ENCODE measurements around the gene KCNG2.

Gene KCNG2

DNA sequence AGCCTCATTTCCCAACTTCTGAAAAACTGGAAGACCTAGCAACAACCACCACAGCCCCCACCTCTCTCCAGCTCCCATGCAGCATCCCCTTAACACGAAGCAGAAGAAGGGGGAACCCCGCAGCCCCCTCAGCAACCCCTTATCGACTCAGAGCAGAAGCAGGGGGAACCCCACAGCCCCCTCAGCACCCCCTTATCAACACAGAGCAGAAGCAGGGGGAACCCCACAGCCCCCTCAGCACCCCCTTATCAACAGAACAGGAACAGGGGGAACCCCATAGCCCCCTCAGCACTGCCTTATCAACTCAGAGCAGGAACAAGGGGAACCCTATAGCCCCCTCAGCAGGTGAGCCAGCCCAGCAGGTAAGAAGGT is 147.0 kb downstream of the KCNG2 start:
- Histone ChIP-seq H3K27me3 (ENCODE audit: insufficient read depth, poor library complexity, severe bottlenecking) (no peaks in the 10 kb centered on the region), H3K4me3 (ENCODE audit: severe bottlenecking) (no peak overlapping the region), H3K27ac (ENCODE audit: poor library complexity, severe bottlenecking) (no peak overlapping the region), H3K36me3 (ENCODE audit: low read depth) (peaks cover 33% of the 10 kb centered on the region), H3K4me1 (ENCODE audit: insufficient read depth, poor library complexity, severe bottlenecking) (peaks cover under 1% of the 10 kb centered on the region), H3K9me3 (ENCODE audit: severe bottlenecking) (no peaks in the 10 kb centered on the region)
- no peak for ATAC-seq (ENCODE audit: low read depth)
- no peak for TF ChIP-seq CTCF (IDR thresholded peaks at IDR 0.05; ENCODE audit: poor library complexity, severe bottlenecking)
- DNase-seq (ENCODE audit: low spot score), result no peak

- no peak overlapping the region for H3K4me3 ChIP-seq (ENCODE audit: severe bottlenecking)
- ATAC-seq (ENCODE audit: low read depth), result no peak
- H3K27ac ChIP-seq (ENCODE audit: poor library complexity, severe bottlenecking), result no peak overlapping the region
- no peaks in the 10 kb centered on the region for H3K9me3 ChIP-seq (ENCODE audit: severe bottlenecking)
- no peaks in the 10 kb centered on the region for H3K27me3 ChIP-seq (ENCODE audit: insufficient read depth, poor library complexity, severe bottlenecking)
- H3K36me3 ChIP-seq (ENCODE audit: low read depth), result peaks cover 34% of the 10 kb centered on the region
- H3K4me1 ChIP-seq (ENCODE audit: insufficient read depth, poor library complexity, severe bottlenecking), result peaks cover 5% of the 10 kb centered on the region
- DNase-seq (ENCODE audit: low spot score), result no peak
- no peak for TF ChIP-seq CTCF (IDR thresholded peaks at IDR 0.05; ENCODE audit: poor library complexity, severe bottlenecking)
These were observed 147.6 kb downstream of the KCNG2 start for GRCh38 chr18:79945118-79946042.

DNA sequence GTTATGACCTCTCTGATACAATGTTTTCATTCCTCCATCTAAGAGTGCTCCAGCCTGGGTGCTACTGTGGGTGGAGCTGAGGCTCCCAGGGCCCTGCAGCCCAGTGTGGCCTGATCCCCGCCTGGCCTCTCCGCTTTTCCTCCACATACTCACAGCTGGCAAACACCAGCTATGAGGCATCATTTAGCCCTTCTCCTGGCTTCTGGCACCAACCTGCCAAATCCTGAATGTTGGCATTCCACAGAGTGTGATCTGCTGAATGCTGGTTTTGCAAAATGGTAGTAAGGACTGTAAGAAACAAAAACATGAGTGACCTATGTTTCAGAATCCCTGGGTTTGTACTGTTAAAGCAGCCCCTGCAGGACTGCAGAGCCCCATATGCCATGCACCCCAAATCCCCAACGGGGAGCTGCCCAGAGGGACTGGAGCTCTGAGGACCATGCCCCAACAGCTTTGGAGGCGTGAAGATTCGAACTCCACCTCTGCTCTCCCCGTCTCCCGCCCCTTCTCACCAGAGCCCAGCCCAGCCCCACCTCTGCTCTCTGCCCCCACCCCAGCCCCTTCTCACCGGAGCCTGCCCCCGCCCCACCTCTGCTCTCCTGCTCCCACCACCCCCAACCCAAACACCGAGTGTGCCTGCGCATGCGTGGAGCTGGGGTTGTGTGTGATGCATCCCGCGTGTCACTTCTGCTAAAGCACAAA is 149.5 kb downstream of the KCNG2 start:
- ATAC-seq (ENCODE audit: low read depth) (peak; percentile 31; the same call in 2 of the 3 replicates), DNase-seq (ENCODE audit: low spot score) (no peak)
- H3K9me3 ChIP-seq (ENCODE audit: severe bottlenecking), result no peaks in the 10 kb centered on the region
- H3K27ac ChIP-seq (ENCODE audit: poor library complexity, severe bottlenecking), result no peak overlapping the region
- peaks cover 29% of the 10 kb centered on the region for H3K36me3 ChIP-seq (ENCODE audit: low read depth)
- no peaks in the 10 kb centered on the region for H3K27me3 ChIP-seq (ENCODE audit: insufficient read depth, poor library complexity, severe bottlenecking)
- peaks cover 5% of the 10 kb centered on the region for H3K4me1 ChIP-seq (ENCODE audit: insufficient read depth, poor library complexity, severe bottlenecking)
- H3K4me3 ChIP-seq (ENCODE audit: severe bottlenecking), result no peak overlapping the region
- TF ChIP-seq CTCF (IDR thresholded peaks at IDR 0.05; ENCODE audit: poor library complexity, severe bottlenecking), result no peak

DNA sequence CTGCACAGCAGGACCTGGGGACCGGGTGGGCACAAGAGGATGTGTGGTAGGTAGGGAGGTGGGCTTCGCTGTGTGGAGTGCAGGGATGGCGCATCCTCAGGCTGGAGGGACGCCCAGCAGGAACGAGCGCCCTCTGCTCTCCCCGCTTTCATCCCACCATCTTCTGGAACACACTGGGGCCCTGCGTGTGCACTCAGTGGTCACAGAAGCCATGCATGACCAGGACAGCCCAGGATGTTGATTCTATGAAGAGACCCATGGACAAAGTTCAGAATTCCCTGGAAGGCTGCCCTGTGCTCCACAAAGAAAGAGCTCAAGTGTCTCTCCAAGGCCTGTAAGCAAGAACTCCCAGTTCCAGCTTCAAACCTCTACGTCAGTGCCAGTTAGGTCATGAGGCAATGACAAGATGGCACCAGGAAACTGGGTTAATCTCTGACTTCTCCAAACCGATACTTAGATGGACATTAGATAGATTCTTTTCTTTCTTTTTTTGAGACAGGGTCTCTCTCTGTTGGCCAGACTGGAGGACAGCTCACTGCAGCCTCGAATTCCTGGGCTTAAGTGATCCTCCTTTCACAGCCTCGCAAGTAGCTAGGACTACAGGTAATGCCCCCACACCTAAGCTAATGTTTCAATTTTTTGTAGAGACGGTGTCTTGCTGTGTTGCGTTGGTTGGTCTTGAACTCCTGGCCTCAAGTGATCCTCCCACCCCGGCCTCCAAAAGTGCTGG is 150.3 kb downstream of the KCNG2 start:
- no peak for ATAC-seq (ENCODE audit: low read depth)
- Histone ChIP-seq H3K27ac (ENCODE audit: poor library complexity, severe bottlenecking) (no peak overlapping the region), H3K4me3 (ENCODE audit: severe bottlenecking) (no peak overlapping the region), H3K27me3 (ENCODE audit: insufficient read depth, poor library complexity, severe bottlenecking) (no peaks in the 10 kb centered on the region), H3K4me1 (ENCODE audit: insufficient read depth, poor library complexity, severe bottlenecking) (peaks cover 5% of the 10 kb centered on the region), H3K36me3 (ENCODE audit: low read depth) (peaks cover 20% of the 10 kb centered on the region), H3K9me3 (ENCODE audit: severe bottlenecking) (no peaks in the 10 kb centered on the region)
- DNase-seq (ENCODE audit: low spot score), result no peak
- no peak for TF ChIP-seq CTCF (IDR thresholded peaks at IDR 0.05; ENCODE audit: poor library complexity, severe bottlenecking)

Data from RWPE2 (cell line).